HepG2 (cell line): Measurements from ENCODE around the gene NT5C. TPM values are rescaled to one million over a fixed set of nuclear protein-coding genes. Genes with fewer than 3 reads are reported as not detected.
A peak's percentile ranks its signal among the peaks of the same experiment; 100 is the strongest.

Source experiments
- FLYWCH1 ChIP-seq: sonication (generic); formaldehyde crosslinking; IDR thresholded peaks from 2 replicates; pipeline ENCODE4 v1.8.1; 2023; ENCODE audit warnings: mild to moderate bottlenecking, missing genetic modification reagents
- SETDB1 ChIP-seq: sonication (generic); formaldehyde crosslinking; IDR thresholded peaks from 2 replicates; pipeline ENCODE4 v1.5.1; 2020; ENCODE audit warnings: missing genetic modification reagents, mild to moderate bottlenecking, borderline replicate concordance
- SMAD3 ChIP-seq: sonication (generic); formaldehyde crosslinking; IDR thresholded peaks from 2 replicates; pipeline ENCODE4 v1.4.0; 2020; ENCODE audit warnings: missing genetic modification reagents
- SSRP1 ChIP-seq: IDR thresholded peaks from 2 replicates; pipeline ENCODE4 v1.6.1; 2016; ENCODE audit warnings: control low read depth
- THAP11 ChIP-seq: IDR thresholded peaks from 2 replicates; pipeline ENCODE4 v1.6.1; 2016; ENCODE audit warnings: missing biosample characterization, missing genetic modification reagents
- ZIK1 ChIP-seq: sonication (generic); formaldehyde crosslinking; IDR thresholded peaks from 2 replicates; pipeline ENCODE4 v1.5.0; 2020; ENCODE audit warnings: mild to moderate bottlenecking, low read depth, missing genetic modification reagents, borderline replicate concordance
- ZNF124 ChIP-seq: sonication (generic); formaldehyde crosslinking; IDR thresholded peaks from 2 replicates; pipeline ENCODE4 v1.4.0; 2020; ENCODE audit warnings: missing genetic modification reagents
- ZNF337 ChIP-seq: sonication (generic); formaldehyde crosslinking; IDR thresholded peaks from 2 replicates; pipeline ENCODE4 v1.5.1; 2020; ENCODE audit warnings: missing genetic modification reagents, low read depth, mild to moderate bottlenecking, borderline replicate concordance
- ZNF614 ChIP-seq: IDR thresholded peaks from 2 replicates; pipeline ENCODE4 v1.6.1; 2018; ENCODE audit warnings: missing biosample characterization, missing genetic modification reagents, inconsistent platforms, borderline replicate concordance
- ZNF747 ChIP-seq: sonication (generic); formaldehyde crosslinking; IDR thresholded peaks from 2 replicates; pipeline ENCODE4 v1.8.1; 2023; ENCODE audit warnings: missing genetic modification reagents, mild to moderate bottlenecking, borderline replicate concordance
- polyA plus RNA-seq, 8 experiments: library from polyadenylated mRNA; depleted of rRNA in 3 of 8; stranded (reverse) in 7 of 8; unstranded in 1 of 8; fragments of >200 nt; fragmentation: Illumina TruSeq in 4 of 8; extraction: Trizol in 4 of 8; gene quantifications; 2 replicates each; pipeline versions ENCODE4 v1.2.1 to v1.2.3, GENCODE V29; 2011 to 2016; ENCODE audit warnings: low read depth in 4 of 8, missing spikeins in 1 of 8, mixed read lengths in 1 of 8; ENCODE audit not compliant: insufficient read depth in 1 of 8
- total RNA-seq, 5 experiments: library from RNA; depleted of rRNA; stranded (reverse); fragments of >200 nt; fragmentation: Illumina TruSeq; extraction: Trizol; gene quantifications; 2 replicates each; pipeline ENCODE4 v1.2.3, GENCODE V29; 2016; ENCODE audit warnings: low read depth in 1 of 5
- TF ChIP-seq, protein P1 (sequence below): sonication (generic); formaldehyde crosslinking; IDR thresholded peaks from 2 replicates; pipeline ENCODE4 v1.4.0; 2020; ENCODE audit warnings: missing genetic modification reagents, borderline replicate concordance
- TF ChIP-seq, protein P2 (sequence below): sonication (generic); formaldehyde crosslinking; IDR thresholded peaks from 2 replicates; pipeline ENCODE4 v1.8.0; 2022; ENCODE audit warnings: missing genetic modification reagents, mild to moderate bottlenecking, inconsistent platforms, borderline replicate concordance
- TF ChIP-seq, protein P3 (sequence below): IDR thresholded peaks from 2 replicates; pipeline ENCODE4 v1.6.1; 2016; ENCODE audit warnings: low read depth
- TF ChIP-seq, protein P4 (sequence below): sonication (generic); formaldehyde crosslinking; IDR thresholded peaks from 2 replicates; pipeline ENCODE4 v1.4.0; 2020; ENCODE audit warnings: mild to moderate bottlenecking, low read depth, missing genetic modification reagents
- TF ChIP-seq, protein P5 (sequence below): sonication (generic); formaldehyde crosslinking; IDR thresholded peaks from 2 replicates; pipeline ENCODE4 v1.4.0; 2020; ENCODE audit warnings: missing genetic modification reagents

The NT5C gene
- total and polyA plus RNA-seq, 2 of the 13 experiments (the other 11 are each of a cell fraction or from before 2014, with no cell fraction given) = 42.8 to 48.6 TPM

DNA sequence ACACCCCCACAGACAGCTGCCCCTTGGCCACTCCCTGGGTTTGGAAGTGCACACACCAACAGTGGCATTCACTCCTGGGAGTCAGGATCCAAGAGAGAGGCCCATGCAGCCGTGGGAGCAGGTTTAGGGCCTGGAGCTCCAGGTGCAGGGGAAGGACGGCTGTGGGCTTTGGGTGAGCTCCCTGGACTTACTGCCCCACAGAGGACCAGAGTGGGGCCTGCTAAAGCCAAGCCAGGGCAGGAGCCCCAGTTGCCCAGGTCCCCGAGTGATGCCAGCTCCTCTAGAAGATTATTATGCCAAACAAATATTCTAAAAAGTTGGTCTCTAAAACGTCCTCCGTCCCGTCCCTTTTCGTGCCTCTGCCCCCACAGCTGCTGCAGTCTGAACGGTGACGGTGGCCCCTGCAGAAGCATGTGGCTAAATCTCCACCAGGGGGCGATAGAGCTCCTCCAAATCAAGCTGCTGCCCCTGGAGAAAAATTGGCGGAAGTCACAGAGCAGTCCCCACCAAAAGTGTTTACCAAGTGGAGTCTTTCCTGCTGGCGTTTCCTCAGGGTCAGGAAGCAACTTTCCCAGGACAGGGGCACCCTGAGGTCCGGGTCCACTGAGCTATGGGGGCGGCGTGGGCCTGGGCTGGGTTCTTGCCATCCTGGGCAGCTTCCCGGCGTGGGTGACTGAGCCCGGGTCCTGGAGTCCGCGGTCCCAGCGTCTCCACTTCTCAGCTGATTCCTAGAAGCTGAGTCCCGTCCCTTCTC lies 17.6 kb downstream of the NT5C start (continued):
- TF ChIP-seq, protein P1, sequence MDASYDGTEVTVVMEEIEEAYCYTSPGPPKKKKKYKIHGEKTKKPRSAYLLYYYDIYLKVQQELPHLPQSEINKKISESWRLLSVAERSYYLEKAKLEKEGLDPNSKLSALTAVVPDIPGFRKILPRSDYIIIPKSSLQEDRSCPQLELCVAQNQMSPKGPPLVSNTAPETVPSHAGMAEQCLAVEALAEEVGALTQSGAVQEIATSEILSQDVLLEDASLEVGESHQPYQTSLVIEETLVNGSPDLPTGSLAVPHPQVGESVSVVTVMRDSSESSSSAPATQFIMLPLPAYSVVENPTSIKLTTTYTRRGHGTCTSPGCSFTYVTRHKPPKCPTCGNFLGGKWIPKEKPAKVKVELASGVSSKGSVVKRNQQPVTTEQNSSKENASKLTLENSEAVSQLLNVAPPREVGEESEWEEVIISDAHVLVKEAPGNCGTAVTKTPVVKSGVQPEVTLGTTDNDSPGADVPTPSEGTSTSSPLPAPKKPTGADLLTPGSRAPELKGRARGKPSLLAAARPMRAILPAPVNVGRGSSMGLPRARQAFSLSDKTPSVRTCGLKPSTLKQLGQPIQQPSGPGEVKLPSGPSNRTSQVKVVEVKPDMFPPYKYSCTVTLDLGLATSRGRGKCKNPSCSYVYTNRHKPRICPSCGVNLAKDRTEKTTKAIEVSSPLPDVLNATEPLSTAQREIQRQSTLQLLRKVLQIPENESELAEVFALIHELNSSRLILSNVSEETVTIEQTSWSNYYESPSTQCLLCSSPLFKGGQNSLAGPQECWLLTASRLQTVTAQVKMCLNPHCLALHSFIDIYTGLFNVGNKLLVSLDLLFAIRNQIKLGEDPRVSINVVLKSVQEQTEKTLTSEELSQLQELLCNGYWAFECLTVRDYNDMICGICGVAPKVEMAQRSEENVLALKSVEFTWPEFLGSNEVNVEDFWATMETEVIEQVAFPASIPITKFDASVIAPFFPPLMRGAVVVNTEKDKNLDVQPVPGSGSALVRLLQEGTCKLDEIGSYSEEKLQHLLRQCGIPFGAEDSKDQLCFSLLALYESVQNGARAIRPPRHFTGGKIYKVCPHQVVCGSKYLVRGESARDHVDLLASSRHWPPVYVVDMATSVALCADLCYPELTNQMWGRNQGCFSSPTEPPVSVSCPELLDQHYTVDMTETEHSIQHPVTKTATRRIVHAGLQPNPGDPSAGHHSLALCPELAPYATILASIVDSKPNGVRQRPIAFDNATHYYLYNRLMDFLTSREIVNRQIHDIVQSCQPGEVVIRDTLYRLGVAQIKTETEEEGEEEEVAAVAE (CRISPR knock-in tag) = no peak
- no peak for TF ChIP-seq ZNF337 (CRISPR knock-in tag)
- TF ChIP-seq, protein P2, sequence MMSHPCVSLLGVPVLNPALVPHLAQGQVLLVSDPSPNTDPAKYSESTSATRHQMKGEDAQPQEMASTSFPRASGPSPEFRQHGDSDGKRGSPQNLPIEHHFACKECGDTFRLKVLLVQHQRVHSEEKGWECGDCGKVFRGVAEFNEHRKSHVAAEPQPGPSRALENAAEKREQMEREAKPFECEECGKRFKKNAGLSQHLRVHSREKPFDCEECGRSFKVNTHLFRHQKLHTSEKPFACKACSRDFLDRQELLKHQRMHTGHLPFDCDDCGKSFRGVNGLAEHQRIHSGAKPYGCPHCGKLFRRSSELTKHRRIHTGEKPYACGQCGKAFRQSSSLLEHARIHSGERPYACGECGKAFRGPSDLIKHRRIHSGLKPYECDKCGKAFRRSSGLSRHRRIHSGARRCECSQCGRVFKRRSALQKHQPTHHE (CRISPR knock-in tag) = no peak
- no peak for TF ChIP-seq SETDB1 (CRISPR knock-in tag)
- no peak; the same call in 1 of the 2 replicates for TF ChIP-seq ZNF614 (CRISPR knock-in tag)
- 0 out of 2 replicates have a peak, but pooled peaks have one; percentile 33 for TF ChIP-seq ZIK1 (CRISPR knock-in tag)
- TF ChIP-seq, protein P3, sequence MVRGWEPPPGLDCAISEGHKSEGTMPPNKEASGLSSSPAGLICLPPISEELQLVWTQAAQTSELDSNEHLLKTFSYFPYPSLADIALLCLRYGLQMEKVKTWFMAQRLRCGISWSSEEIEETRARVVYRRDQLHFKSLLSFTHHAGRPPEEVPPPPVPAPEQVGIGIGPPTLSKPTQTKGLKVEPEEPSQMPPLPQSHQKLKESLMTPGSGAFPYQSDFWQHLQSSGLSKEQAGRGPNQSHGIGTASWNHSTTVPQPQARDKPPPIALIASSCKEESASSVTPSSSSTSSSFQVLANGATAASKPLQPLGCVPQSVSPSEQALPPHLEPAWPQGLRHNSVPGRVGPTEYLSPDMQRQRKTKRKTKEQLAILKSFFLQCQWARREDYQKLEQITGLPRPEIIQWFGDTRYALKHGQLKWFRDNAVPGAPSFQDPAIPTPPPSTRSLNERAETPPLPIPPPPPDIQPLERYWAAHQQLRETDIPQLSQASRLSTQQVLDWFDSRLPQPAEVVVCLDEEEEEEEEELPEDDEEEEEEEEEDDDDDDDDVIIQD (CRISPR knock-in tag) = no peak
- no peak; the same call in 1 of the 2 replicates for TF ChIP-seq ZNF747 (CRISPR knock-in tag)
- TF ChIP-seq, protein P4, sequence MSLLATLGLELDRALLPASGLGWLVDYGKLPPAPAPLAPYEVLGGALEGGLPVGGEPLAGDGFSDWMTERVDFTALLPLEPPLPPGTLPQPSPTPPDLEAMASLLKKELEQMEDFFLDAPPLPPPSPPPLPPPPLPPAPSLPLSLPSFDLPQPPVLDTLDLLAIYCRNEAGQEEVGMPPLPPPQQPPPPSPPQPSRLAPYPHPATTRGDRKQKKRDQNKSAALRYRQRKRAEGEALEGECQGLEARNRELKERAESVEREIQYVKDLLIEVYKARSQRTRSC (CRISPR knock-in tag) = 0 out of 2 replicates have a peak, but pooled peaks have one; percentile 40
- 0 out of 2 replicates have a peak, but pooled peaks have one; percentile 70 for TF ChIP-seq SMAD3
- TF ChIP-seq THAP11 (CRISPR knock-in tag) = peak; percentile 60
- TF ChIP-seq SSRP1 (CRISPR knock-in tag) = 0 out of 2 replicates have a peak, but pooled peaks have one; percentile 41
- TF ChIP-seq FLYWCH1 = no peak
- TF ChIP-seq ZNF124 (CRISPR knock-in tag) = 0 out of 2 replicates have a peak, but pooled peaks have one; percentile 56
- TF ChIP-seq, protein P5, sequence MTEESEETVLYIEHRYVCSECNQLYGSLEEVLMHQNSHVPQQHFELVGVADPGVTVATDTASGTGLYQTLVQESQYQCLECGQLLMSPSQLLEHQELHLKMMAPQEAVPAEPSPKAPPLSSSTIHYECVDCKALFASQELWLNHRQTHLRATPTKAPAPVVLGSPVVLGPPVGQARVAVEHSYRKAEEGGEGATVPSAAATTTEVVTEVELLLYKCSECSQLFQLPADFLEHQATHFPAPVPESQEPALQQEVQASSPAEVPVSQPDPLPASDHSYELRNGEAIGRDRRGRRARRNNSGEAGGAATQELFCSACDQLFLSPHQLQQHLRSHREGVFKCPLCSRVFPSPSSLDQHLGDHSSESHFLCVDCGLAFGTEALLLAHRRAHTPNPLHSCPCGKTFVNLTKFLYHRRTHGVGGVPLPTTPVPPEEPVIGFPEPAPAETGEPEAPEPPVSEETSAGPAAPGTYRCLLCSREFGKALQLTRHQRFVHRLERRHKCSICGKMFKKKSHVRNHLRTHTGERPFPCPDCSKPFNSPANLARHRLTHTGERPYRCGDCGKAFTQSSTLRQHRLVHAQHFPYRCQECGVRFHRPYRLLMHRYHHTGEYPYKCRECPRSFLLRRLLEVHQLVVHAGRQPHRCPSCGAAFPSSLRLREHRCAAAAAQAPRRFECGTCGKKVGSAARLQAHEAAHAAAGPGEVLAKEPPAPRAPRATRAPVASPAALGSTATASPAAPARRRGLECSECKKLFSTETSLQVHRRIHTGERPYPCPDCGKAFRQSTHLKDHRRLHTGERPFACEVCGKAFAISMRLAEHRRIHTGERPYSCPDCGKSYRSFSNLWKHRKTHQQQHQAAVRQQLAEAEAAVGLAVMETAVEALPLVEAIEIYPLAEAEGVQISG = peak; percentile 64
